ENCODE measurements around the gene DNAL4. TPM values are rescaled to one million over a fixed set of nuclear protein-coding genes. Genes with fewer than 3 reads are reported as not detected.

DNAL4 gene
- total and polyA plus RNA-seq, 10 of the 15 experiments (the other 5 are each of a cell fraction or from before 2014, with no cell fraction given), result 0.35 to 8.5 (median 6.3) TPM; not detected in 1

- in situ Hi-C loops (cut with MboI) (no loop called here), intact Hi-C loops (cut with micrococcal nuclease; ENCODE audit: unreplicated experiment) (no loop called here)
- Histone ChIP-seq H4K20me1 (ENCODE audit: control insufficient read depth, insufficient read depth) (no peaks in the 10 kb centered on the region), H3K27ac (ENCODE audit: control insufficient read depth, insufficient read depth) (no peak overlapping the region; the same call in 1 of the 2 replicates), H3K27me3 (replicated peaks in 1 of 2; ENCODE audit: control insufficient read depth in 2 of 2, insufficient read depth in 2 of 2, low read length in 1 of 2) (peaks cover 0 to 2% of the 10 kb centered on the region in 2 experiments; a peak in 1 of 4 replicates), H3K36me3 (ENCODE audit: control insufficient read depth in 2 of 2, insufficient read depth in 2 of 2, low read length in 1 of 2) (no peaks in the 10 kb centered on the region), H3K9ac (ENCODE audit: control insufficient read depth, insufficient read depth, low read length) (peak overlapping the region; percentile 67), H3K4me1 (ENCODE audit: control insufficient read depth, insufficient read depth, low read length) (0 out of 2 replicates have a peak, but pooled peaks cover 3% of the 10 kb centered on the region), H3K4me3 (peak overlapping the region; percentile 93), H3K4me2 (ENCODE audit: control insufficient read depth, insufficient read depth) (peak overlapping the region; percentile 60), H3K9me3 (replicated peaks; ENCODE audit: control insufficient read depth, insufficient read depth, low read length) (no peaks in the 10 kb centered on the region; the same call in 2 of the 3 replicates), H3K79me2 (ENCODE audit: control insufficient read depth, insufficient read depth, low read length) (no peaks in the 10 kb centered on the region), H2AFZ (ENCODE audit: control insufficient read depth, low read depth, low read length) (peak overlapping the region; percentile 72)
- 51% methylated on average over 9 of the region's 9 CpGs for WGBS (ENCODE audit: insufficient coverage, insufficient replicate concordance, low lambda C conversion rate, missing lambda C conversion rate)
- ChIA-PET SMC1A (ENCODE audit: uncharacterized antibody, unreplicated experiment) (no interaction called here), POLR2A (interaction anchor here (0.9 kb wide), 1 partner anchor 88 kb away, joined by 4 read pairs; the partner anchor contains the start of gene GTPBP1), CTCF (interaction anchor here (0.6 kb wide), 1 partner anchor 73 kb away, joined by 3 read pairs; no protein-coding TSS in a partner anchor), RAD21 (ENCODE audit: unreplicated experiment) (no interaction called here)
- FAIRE-seq (peak; percentile 7), ATAC-seq (no peak), DNase-seq (ENCODE audit: low read depth, low spot score) (no peak)
- TF ChIP-seq MLLT1 (IDR thresholded peaks at IDR 0.05) (peak; percentile 86), IRF4 (IDR thresholded peaks at IDR 0.05; ENCODE audit: low read depth, low read length) (no peak)
- TSS peak; percentile 86 for BruUV-seq (replicated peaks)
These were observed 626 bp downstream of the DNAL4 start for GRCh38 chr22:38793317-38793716.

GRCh38 chr22:38792833-38793232 is 1.1 kb downstream of the DNAL4 start:
- in situ Hi-C loops (cut with MboI), result no loop called here
- no peak overlapping the region for H3K9ac ChIP-seq (ENCODE audit: control insufficient read depth, insufficient read depth, low read length)
- no peak overlapping the region for H3K27ac ChIP-seq (ENCODE audit: control insufficient read depth, insufficient read depth)
- WGBS (ENCODE audit: insufficient coverage, insufficient replicate concordance, low lambda C conversion rate, missing lambda C conversion rate), result 61% methylated on average over 4 of the region's 4 CpGs
- H2AFZ ChIP-seq (ENCODE audit: control insufficient read depth, low read depth, low read length), result no peak overlapping the region
- intact Hi-C loops (cut with micrococcal nuclease; ENCODE audit: unreplicated experiment), result no loop called here
- SMC1A ChIA-PET (ENCODE audit: uncharacterized antibody, unreplicated experiment), result interaction anchor here (1.5 kb wide), 1 partner anchor 107 kb away, joined by 3 read pairs; no protein-coding TSS in a partner anchor
- RAD21 ChIA-PET (ENCODE audit: unreplicated experiment), result no interaction called here
- peak overlapping the region; percentile 60 for H3K4me2 ChIP-seq (ENCODE audit: control insufficient read depth, insufficient read depth)
- no peak for ATAC-seq
- no peaks in the 10 kb centered on the region for H3K79me2 ChIP-seq (ENCODE audit: control insufficient read depth, insufficient read depth, low read length)
- no peaks in the 10 kb centered on the region for H3K9me3 ChIP-seq (replicated peaks; ENCODE audit: control insufficient read depth, insufficient read depth, low read length)
- POLR2A ChIA-PET, result no interaction called here
- DNase-seq (ENCODE audit: low read depth, low spot score), result no peak
- peaks cover 0 to 2% of the 10 kb centered on the region in 2 experiments; a peak in 1 of 4 replicates for H3K27me3 ChIP-seq (replicated peaks in 1 of 2; ENCODE audit: control insufficient read depth in 2 of 2, insufficient read depth in 2 of 2, low read length in 1 of 2)
- CTCF ChIA-PET, result interaction anchor here (0.6 kb wide), 1 partner anchor 72 kb away, joined by 3 read pairs; no protein-coding TSS in a partner anchor
- no peaks in the 10 kb centered on the region for H4K20me1 ChIP-seq (ENCODE audit: control insufficient read depth, insufficient read depth)
- no TSS peak for BruUV-seq (replicated peaks)
- H3K36me3 ChIP-seq (ENCODE audit: control insufficient read depth in 2 of 2, insufficient read depth in 2 of 2, low read length in 1 of 2), result no peaks in the 10 kb centered on the region
- no peak for FAIRE-seq
- H3K4me3 ChIP-seq, result peak overlapping the region; percentile 93; the same call in 1 of the 2 replicates
- H3K4me1 ChIP-seq (ENCODE audit: control insufficient read depth, insufficient read depth, low read length), result 0 out of 2 replicates have a peak, but pooled peaks cover 3% of the 10 kb centered on the region
- TF ChIP-seq TARDBP (IDR thresholded peaks at IDR 0.05; ENCODE audit: borderline replicate concordance) (no peak), CHD4 (IDR thresholded peaks at IDR 0.05) (no peak), NFIC (IDR thresholded peaks at IDR 0.05; ENCODE audit: low read depth, low read length) (no peak), RFX5 (IDR thresholded peaks at IDR 0.05; ENCODE audit: low read depth, low read length) (no peak), JUNB (IDR thresholded peaks at IDR 0.05) (no peak), ZNF592 (IDR thresholded peaks at IDR 0.05) (no peak), ASH2L (IDR thresholded peaks at IDR 0.05; ENCODE audit: borderline replicate concordance, low read depth) (no peak), SRF (IDR thresholded peaks at IDR 0.05; ENCODE audit: low read depth in 2 of 2, low read length in 2 of 2) (no peak), KAT2A (conservative IDR thresholded peaks at IDR 0.05; ENCODE audit: control insufficient read depth, low read depth, low read length) (no peak), MTA3 (IDR thresholded peaks at IDR 0.05; ENCODE audit: borderline replicate concordance, low read length) (no peak), ZNF384 (IDR thresholded peaks at IDR 0.05; ENCODE audit: borderline replicate concordance, low read depth, low read length) (no peak)
